Endodermal cell (in vitro differentiated cells): Measurements from ENCODE around the gene CDKN2A. TPM values are rescaled to one million over a fixed set of nuclear protein-coding genes. Genes with fewer than 3 reads are reported as not detected.

ENCODE experiments used
- DNase-seq: peaks from one replicate; pipeline ENCODE4 v3.0.0-alpha.2; 2017
- H3K27ac ChIP-seq: 2 replicates; pipeline ENCODE4 v1.5.1; 2013; ENCODE audit warnings: mild to moderate bottlenecking, low read depth, low read length, moderate library complexity
- H3K27me3 ChIP-seq: 2 replicates; pipeline ENCODE4 v1.6.1; 2013; ENCODE audit warnings: mild to moderate bottlenecking, low read length, moderate library complexity; ENCODE audit not compliant: insufficient read depth, control insufficient read depth, poor library complexity, severe bottlenecking
- H3K36me3 ChIP-seq: 2 replicates; pipeline ENCODE4 v1.7.0; 2013; ENCODE audit warnings: mild to moderate bottlenecking, low read length, moderate library complexity; ENCODE audit not compliant: control insufficient read depth, insufficient read depth
- H3K4me1 ChIP-seq: one replicate; pipeline ENCODE4 v1.7.0; 2013; ENCODE audit warnings: low read length; ENCODE audit not compliant: control insufficient read depth, insufficient read depth
- H3K4me3 ChIP-seq: 2 replicates; pipeline ENCODE4 v1.5.1; 2013; ENCODE audit warnings: mild to moderate bottlenecking, low read length, moderate library complexity
- H3K9ac ChIP-seq: 2 replicates; pipeline ENCODE4 v1.6.1; 2013; ENCODE audit warnings: mild to moderate bottlenecking, low read length, moderate library complexity; ENCODE audit not compliant: poor library complexity, severe bottlenecking; ENCODE audit errors: extremely low read depth
- H3K9me3 ChIP-seq: 2 replicates; pipeline ENCODE4 v1.6.1; 2013; ENCODE audit warnings: mild to moderate bottlenecking, low read length, moderate library complexity; ENCODE audit not compliant: control insufficient read depth
- H3K27ac Mint-ChIP-seq: 2 replicates; pipeline ENCODE4 v1.8.0; 2020; ENCODE audit warnings: mixed read lengths
- H3K27me3 Mint-ChIP-seq: 2 replicates; pipeline ENCODE4 v1.8.0; 2021; ENCODE audit warnings: mild to moderate bottlenecking, mixed read lengths; ENCODE audit not compliant: insufficient read depth
- H3K36me3 Mint-ChIP-seq: 2 replicates; pipeline ENCODE4 v1.8.0; 2020; ENCODE audit warnings: low read depth, mixed read lengths
- H3K4me1 Mint-ChIP-seq: 2 replicates; pipeline ENCODE4 v1.8.0; 2020; ENCODE audit warnings: mixed read lengths
- H3K4me3 Mint-ChIP-seq: 2 replicates; pipeline ENCODE4 v1.8.0; 2020; ENCODE audit warnings: mild to moderate bottlenecking, moderate library complexity, mixed read lengths
- H3K9me3 Mint-ChIP-seq: 2 replicates; pipeline ENCODE4 v1.8.0; 2020; ENCODE audit warnings: mild to moderate bottlenecking, mixed read lengths
- CTCF ChIP-seq: fragments of 200-600 bp; sonication (generic); conservative IDR thresholded peaks from 2 replicates; pipeline ENCODE4 v1.5.0; 2021; ENCODE audit warnings: antibody characterized with exemption, mild to moderate bottlenecking
- WGBS, 2 experiments: methylation state at CpG; one replicate each; pipeline versions ENCODE4 v1.1.5 to v1.1.7; 2013; ENCODE audit warnings: missing lambda C conversion rate in 2 of 2, mixed read lengths in 1 of 2; ENCODE audit not compliant: insufficient coverage in 1 of 2, insufficient read length in 1 of 2; 5-methylcytosine and 5-hydroxymethylcytosine counted together
- total RNA-seq, 2 donors: library from RNA; stranded (reverse); fragmentation: NEBNext Ultra II Directional in 1 of 2; extraction: Animal tissue kit (Norgen Biotek cat#: 25700) in 1 of 2; gene quantifications; 2 replicates in 1 of 2; 3 replicates in 1 of 2; pipeline ENCODE4 v1.2.1, GENCODE V29; 2021

The CDKN2A gene
- total RNA-seq, 2 donors from 2014 or later: 1.9 to 6.7 TPM

GRCh38 chr9:21967702-21968101 is 26.5 kb downstream of the CDKN2A start:
- Histone ChIP-seq H3K9ac (no peak overlapping the region), H3K4me1 (no peaks in the 10 kb centered on the region), H3K9me3 (peaks cover 18% of the 10 kb centered on the region), H3K4me3 (no peak overlapping the region), H3K27ac (no peak overlapping the region), H3K27me3 (peaks cover 100% of the 10 kb centered on the region), H3K36me3 (no peaks in the 10 kb centered on the region)
- 10 to 17% methylated on average over 4 to 9 of the region's 10 CpGs for WGBS, 2 experiments
- DNase-seq: peak; percentile 41
- Mint-ChIP-seq H3K36me3 (no peaks in the 10 kb centered on the region), H3K27ac (no peak overlapping the region), H3K4me3 (no peak overlapping the region), H3K9me3 (peaks cover 13% of the 10 kb centered on the region), H3K4me1 (peaks cover 26% of the 10 kb centered on the region), H3K27me3 (peaks cover 99% of the 10 kb centered on the region)
- TF ChIP-seq CTCF: no peak

- Histone ChIP-seq H3K27ac (no peak overlapping the region), H3K4me1 (no peaks in the 10 kb centered on the region), H3K9me3 (peaks cover 18% of the 10 kb centered on the region), H3K27me3 (peaks cover 99% of the 10 kb centered on the region), H3K9ac (no peak overlapping the region), H3K4me3 (no peak overlapping the region), H3K36me3 (no peaks in the 10 kb centered on the region)
- no peak for TF ChIP-seq CTCF
- Mint-ChIP-seq H3K4me3 (no peak overlapping the region), H3K9me3 (peaks cover 15% of the 10 kb centered on the region), H3K4me1 (peaks cover 26% of the 10 kb centered on the region), H3K27me3 (peaks cover 99% of the 10 kb centered on the region), H3K27ac (no peak overlapping the region), H3K36me3 (no peaks in the 10 kb centered on the region)
- DNase-seq: peak; percentile 67
- WGBS, 2 experiments: 8 to 10% methylated on average over 12 to 19 of the region's 19 CpGs
Observed at GRCh38 chr9:21967169-21967568, 27.0 kb downstream of the CDKN2A start.

DNA sequence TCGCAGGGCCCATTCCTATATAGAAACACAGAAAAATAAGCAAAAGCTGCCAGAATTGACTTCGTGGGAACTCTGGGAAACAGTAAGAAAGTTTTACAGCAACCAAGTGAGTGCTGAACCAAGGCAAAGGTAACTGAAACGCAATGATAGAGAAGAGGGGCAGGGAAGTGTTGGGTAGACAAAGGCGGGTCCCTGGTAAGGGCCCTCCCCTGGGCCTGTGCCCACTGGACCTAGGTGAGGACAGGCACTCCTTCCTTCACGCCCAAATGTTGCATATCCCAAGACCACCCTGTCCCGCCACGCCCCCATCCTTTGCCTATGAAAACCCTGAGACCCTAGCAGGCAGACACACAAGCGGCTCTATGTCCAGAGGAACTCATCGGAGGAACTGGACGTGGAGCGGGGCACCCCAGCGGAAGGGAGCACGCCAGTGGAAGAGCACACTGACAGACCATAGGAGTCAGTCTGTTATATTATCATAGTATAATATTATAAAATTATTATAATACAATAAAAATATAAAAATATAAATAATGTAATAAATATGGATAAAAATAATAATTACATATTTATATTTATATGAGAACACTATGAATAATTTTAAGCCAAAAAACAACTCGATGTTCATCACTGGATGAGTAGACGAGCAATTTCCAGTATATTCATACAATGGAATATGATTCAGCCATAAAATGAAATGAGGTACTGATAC is 27.9 kb downstream of the CDKN2A start:
- H3K27me3 ChIP-seq: peaks cover 99% of the 10 kb centered on the region
- no peaks in the 10 kb centered on the region for H3K36me3 ChIP-seq
- H3K9me3 Mint-ChIP-seq: peaks cover 15% of the 10 kb centered on the region
- H3K36me3 Mint-ChIP-seq: no peaks in the 10 kb centered on the region
- H3K27ac Mint-ChIP-seq: no peak overlapping the region
- H3K9ac ChIP-seq: no peak overlapping the region
- no peak overlapping the region for H3K27ac ChIP-seq
- H3K4me1 Mint-ChIP-seq: peaks cover 24% of the 10 kb centered on the region
- H3K4me3 ChIP-seq: no peak overlapping the region
- H3K27me3 Mint-ChIP-seq: peaks cover 99% of the 10 kb centered on the region
- H3K4me3 Mint-ChIP-seq: no peak overlapping the region
- TF ChIP-seq CTCF: no peak
- WGBS, 2 experiments: 10 to 17% methylated on average over 3 to 14 of the region's 15 CpGs
- peak; percentile 48 for DNase-seq
- no peaks in the 10 kb centered on the region for H3K4me1 ChIP-seq
- H3K9me3 ChIP-seq: peaks cover 18% of the 10 kb centered on the region
